HepG2 (cell line): Measurements from ENCODE around the gene SLC29A2. TPM values are rescaled to one million over a fixed set of nuclear protein-coding genes. Genes with fewer than 3 reads are reported as not detected.

Experiments
- BCL6 ChIP-seq: IDR thresholded peaks from 2 replicates; pipeline ENCODE4 v1.6.1; 2016; ENCODE audit warnings: missing genetic modification reagents, missing compliant biosample characterization
- DDIT3 ChIP-seq: sonication (generic); formaldehyde crosslinking; IDR thresholded peaks from 2 replicates; pipeline ENCODE4 v1.4.0; 2020; ENCODE audit warnings: mild to moderate bottlenecking, missing genetic modification reagents
- EHMT2 ChIP-seq: fragments of 200-600 bp; sonication (generic); IDR thresholded peaks from 2 replicates; pipeline ENCODE4 v1.7.0; 2017; ENCODE audit warnings: antibody characterized with exemption, low read depth, low read length, borderline replicate concordance
- FOXJ3 ChIP-seq: sonication (generic); formaldehyde crosslinking; IDR thresholded peaks from 2 replicates; pipeline ENCODE4 v1.4.0; 2020; ENCODE audit warnings: missing genetic modification reagents, mild to moderate bottlenecking, borderline replicate concordance
- HNF4G ChIP-seq, 2 experiments: sonication (generic) in 1 of 2; formaldehyde crosslinking in 1 of 2; IDR thresholded peaks; 2 replicates each; pipeline versions ENCODE4 v1.4.0 to v1.6.1; 2011 to 2020; ENCODE audit warnings: borderline replicate concordance in 2 of 2, low read depth in 2 of 2, mild to moderate bottlenecking in 2 of 2, low read length in 1 of 2, missing genetic modification reagents in 1 of 2, moderate library complexity in 1 of 2
- ISX ChIP-seq: sonication (generic); formaldehyde crosslinking; conservative IDR thresholded peaks from 2 replicates; pipeline ENCODE4 v1.5.0; 2020; ENCODE audit warnings: missing genetic modification reagents
- KDM2A ChIP-seq: sonication (generic); formaldehyde crosslinking; IDR thresholded peaks from 2 replicates; pipeline ENCODE4 v1.4.0; 2020; ENCODE audit warnings: low read depth, missing genetic modification reagents, borderline replicate concordance
- KLF6 ChIP-seq: IDR thresholded peaks from 2 replicates; pipeline ENCODE4 v1.8.0; 2016; ENCODE audit warnings: missing biosample characterization, missing genetic modification reagents
- MEIS1 ChIP-seq: sonication (generic); formaldehyde crosslinking; IDR thresholded peaks from 2 replicates; pipeline ENCODE4 v1.9.0; 2021; ENCODE audit warnings: mild to moderate bottlenecking, missing genetic modification reagents, moderate library complexity, borderline replicate concordance
- MLXIP ChIP-seq: sonication (generic); formaldehyde crosslinking; IDR thresholded peaks from 2 replicates; pipeline ENCODE4 v1.9.0; 2021; ENCODE audit warnings: missing genetic modification reagents, borderline replicate concordance
- MYPOP ChIP-seq: sonication (generic); formaldehyde crosslinking; IDR thresholded peaks from 2 replicates; pipeline ENCODE4 v1.8.1; 2023; ENCODE audit warnings: mild to moderate bottlenecking, moderate library complexity, missing genetic modification reagents
- NR3C1 ChIP-seq: sonication (generic); formaldehyde crosslinking; IDR thresholded peaks from 2 replicates; pipeline ENCODE4 v1.4.0; 2020; ENCODE audit warnings: missing genetic modification reagents
- PAX8 ChIP-seq: sonication (generic); formaldehyde crosslinking; IDR thresholded peaks from 2 replicates; pipeline ENCODE4 v1.8.0; 2022; ENCODE audit warnings: mild to moderate bottlenecking, missing genetic modification reagents, borderline replicate concordance
- RARA ChIP-seq: IDR thresholded peaks from 2 replicates; pipeline ENCODE4 v1.6.1; 2016; ENCODE audit warnings: missing genetic modification reagents, missing compliant biosample characterization
- SMC3 ChIP-seq: IDR thresholded peaks from 2 replicates; pipeline ENCODE4 v1.6.1; 2011; ENCODE audit warnings: low read length, improper control_type of control experiment
- TBX3 ChIP-seq: fragments of 450-650 bp; IDR thresholded peaks from 2 replicates; pipeline ENCODE4 v1.6.1; 2017; ENCODE audit warnings: antibody characterized with exemption, mild to moderate bottlenecking, inconsistent platforms, borderline replicate concordance
- ZFP36L1 ChIP-seq: sonication (generic); formaldehyde crosslinking; IDR thresholded peaks from 2 replicates; pipeline ENCODE4 v1.8.0; 2022; ENCODE audit warnings: mild to moderate bottlenecking, missing genetic modification reagents, moderate library complexity
- ZNF264 ChIP-seq: sonication (generic); formaldehyde crosslinking; IDR thresholded peaks from 2 replicates; pipeline ENCODE4 v1.4.0; 2020; ENCODE audit warnings: missing genetic modification reagents
- ZNF317 ChIP-seq: sonication (generic); formaldehyde crosslinking; IDR thresholded peaks from 2 replicates; pipeline ENCODE4 v1.5.0; 2020; ENCODE audit warnings: mild to moderate bottlenecking, missing genetic modification reagents
- ZNF343 ChIP-seq: sonication (generic); formaldehyde crosslinking; IDR thresholded peaks from 2 replicates; pipeline ENCODE4 v1.4.0; 2020; ENCODE audit warnings: mild to moderate bottlenecking, missing genetic modification reagents
- ZNF496 ChIP-seq: sonication (generic); formaldehyde crosslinking; IDR thresholded peaks from 2 replicates; pipeline ENCODE4 v1.8.1; 2023; ENCODE audit warnings: mild to moderate bottlenecking, moderate library complexity, missing genetic modification reagents; ENCODE audit not compliant: insufficient replicate concordance
- ZNF576 ChIP-seq: sonication (generic); formaldehyde crosslinking; IDR thresholded peaks from 2 replicates; pipeline ENCODE4 v1.4.0; 2020; ENCODE audit warnings: mild to moderate bottlenecking, missing genetic modification reagents
- ZNF614 ChIP-seq: IDR thresholded peaks from 2 replicates; pipeline ENCODE4 v1.6.1; 2018; ENCODE audit warnings: missing biosample characterization, missing genetic modification reagents, inconsistent platforms, borderline replicate concordance
- ZNF766 ChIP-seq: sonication (generic); formaldehyde crosslinking; IDR thresholded peaks from 2 replicates; pipeline ENCODE4 v1.5.0; 2020; ENCODE audit warnings: missing genetic modification reagents, borderline replicate concordance
- ZNF772 ChIP-seq: sonication (generic); formaldehyde crosslinking; IDR thresholded peaks from 2 replicates; pipeline ENCODE4 v1.5.0; 2020; ENCODE audit warnings: mild to moderate bottlenecking, missing genetic modification reagents
- polyA plus RNA-seq, 8 experiments: library from polyadenylated mRNA; depleted of rRNA in 3 of 8; stranded (reverse) in 7 of 8; unstranded in 1 of 8; fragments of >200 nt; fragmentation: Illumina TruSeq in 4 of 8; extraction: Trizol in 4 of 8; gene quantifications; 2 replicates each; pipeline versions ENCODE4 v1.2.1 to v1.2.3, GENCODE V29; 2011 to 2016; ENCODE audit warnings: low read depth in 4 of 8, missing spikeins in 1 of 8, mixed read lengths in 1 of 8; ENCODE audit not compliant: insufficient read depth in 1 of 8
- total RNA-seq, 5 experiments: library from RNA; depleted of rRNA; stranded (reverse); fragments of >200 nt; fragmentation: Illumina TruSeq; extraction: Trizol; gene quantifications; 2 replicates each; pipeline ENCODE4 v1.2.3, GENCODE V29; 2016; ENCODE audit warnings: low read depth in 1 of 5

SLC29A2 gene
- total and polyA plus RNA-seq, 2 of the 13 experiments (the other 11 are each of a cell fraction or from before 2014, with no cell fraction given), result 0.63 to 0.66 TPM

GRCh38 chr11:66418168-66418985, 46.8 kb upstream of the SLC29A2 start (continued):
- TF ChIP-seq FOXJ3, result no peak
- TF ChIP-seq SMC3, result no peak
- TF ChIP-seq BCL6 (CRISPR knock-in tag), result peak; percentile 42; the same call in 1 of the 2 replicates
- no peak; the same call in 1 of the 2 replicates for TF ChIP-seq ZNF614 (CRISPR knock-in tag)
- peak; percentile 99; the same call in 1 of the 2 replicates for TF ChIP-seq EHMT2
- TF ChIP-seq ZNF317 (CRISPR knock-in tag), result peak; percentile 72; the same call in 1 of the 2 replicates
- TF ChIP-seq MYPOP, result no peak
- TF ChIP-seq ZNF772 (CRISPR knock-in tag), result 0 out of 2 replicates have a peak, but pooled peaks have one; percentile 63
- no peak for TF ChIP-seq HNF4G (IDR thresholded peaks at IDR 0.05; ENCODE audit: borderline replicate concordance, low read depth, low read length)
- no peak for TF ChIP-seq HNF4G (CRISPR knock-in tag; IDR thresholded peaks at IDR 0.05; ENCODE audit: borderline replicate concordance, low read depth)
- TF ChIP-seq ZNF264 (CRISPR knock-in tag), result 0 out of 2 replicates have a peak, but pooled peaks have one; percentile 54
- TF ChIP-seq ZNF343 (CRISPR knock-in tag), result no peak
- TF ChIP-seq KDM2A (CRISPR knock-in tag), result peak; percentile 65; the same call in 1 of the 2 replicates
- no peak for TF ChIP-seq PAX8
- TF ChIP-seq MEIS1 (CRISPR knock-in tag), result no peak
- TF ChIP-seq NR3C1 (CRISPR knock-in tag), result no peak
- peak; percentile 95; the same call in 1 of the 2 replicates for TF ChIP-seq ISX
- TF ChIP-seq ZNF576 (CRISPR knock-in tag), result no peak
- no peak for TF ChIP-seq TBX3
- TF ChIP-seq MLXIP (CRISPR knock-in tag), result peak; percentile 88; the same call in 1 of the 2 replicates
- TF ChIP-seq RARA (CRISPR knock-in tag), result peak; percentile 74
- no peak for TF ChIP-seq ZNF496
- TF ChIP-seq DDIT3 (CRISPR knock-in tag), result no peak
- TF ChIP-seq KLF6 (CRISPR knock-in tag), result peak; percentile 98
- no peak for TF ChIP-seq ZFP36L1
- peak; percentile 82; the same call in 1 of the 2 replicates for TF ChIP-seq ZNF766 (CRISPR knock-in tag)
